Right lobe of liver (tissue), 6 donors: ENCODE data around the gene UQCC5. TPM values are rescaled to one million over a fixed set of nuclear protein-coding genes. Genes with fewer than 3 reads are reported as not detected.

ENCODE experiments used
- ATAC-seq, 4 donors: fragments of 200-7000 bp; cut with Tn5 transposase; one replicate each; pipeline ENCODE4 v1.9.1; 2020; ENCODE audit warnings: mild to moderate bottlenecking in 4 of 4, moderate library complexity in 4 of 4
- DNase-seq, 3 donors: peaks; one replicate each; pipeline ENCODE4 v3.0.0-alpha.2; 2020
- H3K27ac ChIP-seq, 3 donors: fragments of 200-600 bp; one replicate each; pipeline ENCODE4 v1.8.0; 2022
- H3K27me3 ChIP-seq, 2 donors: fragments of 200-600 bp; one replicate each; pipeline ENCODE4 v1.8.0; 2022
- H3K36me3 ChIP-seq, 4 donors: fragments of 200-600 bp; sonication (generic) in 1 of 4; one replicate each; pipeline versions ENCODE4 v1.5.1 to v1.8.0; 2017 to 2022; ENCODE audit warnings: control low read depth in 1 of 4
- H3K4me1 ChIP-seq, 4 donors: fragments of 200-600 bp; sonication (generic) in 1 of 4; one replicate each; pipeline versions ENCODE4 v1.5.1 to v1.8.0; 2017 to 2022; ENCODE audit warnings: control low read depth in 1 of 4
- H3K4me3 ChIP-seq, 3 donors: fragments of 200-600 bp; one replicate each; pipeline ENCODE4 v1.8.0; 2022
- H3K9me3 ChIP-seq, 4 donors: fragments of 200-600 bp; sonication (generic) in 1 of 4; one replicate each; pipeline versions ENCODE4 v1.5.1 to v1.8.0; 2017 to 2022; ENCODE audit warnings: control low read depth in 1 of 4
- POLR2A ChIP-seq: fragments of 450-650 bp; IDR thresholded peaks from one replicate; pipeline ENCODE4 v1.6.1; 2017; ENCODE audit warnings: antibody characterized with exemption, mild to moderate bottlenecking
- WGBS: methylation state at CpG from one replicate; pipeline ENCODE4 v1.1.6; 2018; ENCODE audit warnings: low coverage, low lambda C conversion rate; ENCODE audit not compliant: insufficient coverage; ENCODE audit errors: missing lambda C conversion rate; 5-methylcytosine and 5-hydroxymethylcytosine counted together
- intact Hi-C, 2 donors: fragments of 100-400 bp; cut with DNase I; formaldehyde crosslinking; loops; one replicate each; pipeline versions ENCODE4 v1.11.2 to v1.14.1; 2022
- total RNA-seq, 6 experiments: library from RNA; depleted of rRNA in 2 of 6; stranded (reverse); fragments of >200 nt in 2 of 6; fragmentation: NEBNext Ultra II Directional in 3 of 6; extraction: Animal tissue kit (Norgen Biotek cat#: 25700) in 3 of 6; gene quantifications; one replicate each; pipeline versions ENCODE4 v1.1.0 to v1.2.4, GENCODE V29; 2016 to 2023
- TF ChIP-seq, protein P1 (sequence below), 4 donors: fragments of 200-600 bp in 3 of 4; fragments of 450-650 bp in 1 of 4; IDR thresholded peaks; one replicate each; pipeline versions ENCODE4 v1.5.1 to v1.8.0; 2016 to 2022; ENCODE audit warnings: antibody characterized with exemption in 4 of 4, mild to moderate bottlenecking in 2 of 4
- donor health status: DM: no; HTN: yes; CAD: no.
- donor health status: DM: no; HTN: no; CAD: no.
- donor health status: DM: no; HTN: no; CAD: no.
- donor health status: DM: no; HTN: yes; CAD: no.
- donor health status: DM: no; HTN: yes; CAD: no.

The UQCC5 gene
- total RNA-seq, 6 experiments from 2014 or later = 0.81 to 8.3 (median 4.3) TPM

DNA sequence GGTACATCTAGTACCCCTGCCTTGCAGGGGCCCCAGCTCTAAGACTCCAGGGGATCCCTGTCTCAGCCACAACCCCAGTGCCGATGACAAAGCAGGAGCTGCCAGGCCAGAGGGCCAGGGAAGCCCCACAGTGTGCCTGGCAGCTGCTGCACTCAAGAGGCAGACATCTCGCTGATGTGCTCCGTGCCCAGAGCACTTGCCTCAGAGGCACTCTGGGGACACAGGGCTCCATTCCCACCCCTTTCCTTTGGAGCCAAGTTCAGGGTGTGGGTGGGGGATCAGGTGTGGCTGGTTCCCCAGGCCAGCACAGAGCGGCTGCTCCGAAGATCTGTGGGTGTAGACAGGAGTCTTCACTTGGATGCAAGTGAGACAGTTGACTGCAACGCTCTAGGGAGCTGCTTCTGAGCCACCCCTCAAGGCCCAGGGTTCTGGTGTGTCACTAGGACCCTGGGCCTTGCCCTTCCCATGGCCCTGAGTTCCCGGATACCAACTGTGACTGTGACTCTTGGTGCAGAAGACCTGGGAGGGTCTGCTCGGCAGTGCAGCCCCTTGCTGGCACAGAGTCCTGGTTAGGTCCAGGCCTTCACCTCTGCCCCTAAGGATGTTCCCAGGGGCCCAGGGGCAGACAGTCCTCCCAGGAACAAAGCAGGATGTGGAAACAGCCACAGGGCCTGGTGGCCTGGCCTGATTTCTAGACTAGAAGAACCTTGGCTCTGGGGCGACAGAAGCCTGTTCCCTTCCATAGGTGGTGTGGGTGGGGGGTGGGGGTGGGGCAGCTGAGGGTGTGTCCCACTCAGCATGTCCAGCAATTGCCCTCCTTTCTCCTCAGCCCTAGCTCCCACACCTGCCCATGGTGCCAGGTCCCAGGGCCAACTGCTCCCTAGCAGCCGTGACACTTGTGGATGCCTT, 5.2 kb upstream of the UQCC5 start:
- intact Hi-C loops = no loop called here
- no peaks in the 10 kb centered on the region for H3K36me3 ChIP-seq
- no peak overlapping the region for H3K4me3 ChIP-seq
- no peak overlapping the region for H3K27ac ChIP-seq
- TF ChIP-seq POLR2A = no peak
- TF ChIP-seq, protein P1, sequence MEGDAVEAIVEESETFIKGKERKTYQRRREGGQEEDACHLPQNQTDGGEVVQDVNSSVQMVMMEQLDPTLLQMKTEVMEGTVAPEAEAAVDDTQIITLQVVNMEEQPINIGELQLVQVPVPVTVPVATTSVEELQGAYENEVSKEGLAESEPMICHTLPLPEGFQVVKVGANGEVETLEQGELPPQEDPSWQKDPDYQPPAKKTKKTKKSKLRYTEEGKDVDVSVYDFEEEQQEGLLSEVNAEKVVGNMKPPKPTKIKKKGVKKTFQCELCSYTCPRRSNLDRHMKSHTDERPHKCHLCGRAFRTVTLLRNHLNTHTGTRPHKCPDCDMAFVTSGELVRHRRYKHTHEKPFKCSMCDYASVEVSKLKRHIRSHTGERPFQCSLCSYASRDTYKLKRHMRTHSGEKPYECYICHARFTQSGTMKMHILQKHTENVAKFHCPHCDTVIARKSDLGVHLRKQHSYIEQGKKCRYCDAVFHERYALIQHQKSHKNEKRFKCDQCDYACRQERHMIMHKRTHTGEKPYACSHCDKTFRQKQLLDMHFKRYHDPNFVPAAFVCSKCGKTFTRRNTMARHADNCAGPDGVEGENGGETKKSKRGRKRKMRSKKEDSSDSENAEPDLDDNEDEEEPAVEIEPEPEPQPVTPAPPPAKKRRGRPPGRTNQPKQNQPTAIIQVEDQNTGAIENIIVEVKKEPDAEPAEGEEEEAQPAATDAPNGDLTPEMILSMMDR (IDR thresholded peaks at IDR 0.05) = no peak
- H3K4me1 ChIP-seq = peaks cover 0 to 4% (median 0%) of the 10 kb centered on the region in 4 donors
- ATAC-seq = no peak
- H3K9me3 ChIP-seq = no peaks in the 10 kb centered on the region
- 73% methylated on average over 2 of the region's 10 CpGs for WGBS
- H3K27me3 ChIP-seq = no peaks in the 10 kb centered on the region
- peak in 2 of 3 donors; percentile 18 to 39 for DNase-seq

DNA sequence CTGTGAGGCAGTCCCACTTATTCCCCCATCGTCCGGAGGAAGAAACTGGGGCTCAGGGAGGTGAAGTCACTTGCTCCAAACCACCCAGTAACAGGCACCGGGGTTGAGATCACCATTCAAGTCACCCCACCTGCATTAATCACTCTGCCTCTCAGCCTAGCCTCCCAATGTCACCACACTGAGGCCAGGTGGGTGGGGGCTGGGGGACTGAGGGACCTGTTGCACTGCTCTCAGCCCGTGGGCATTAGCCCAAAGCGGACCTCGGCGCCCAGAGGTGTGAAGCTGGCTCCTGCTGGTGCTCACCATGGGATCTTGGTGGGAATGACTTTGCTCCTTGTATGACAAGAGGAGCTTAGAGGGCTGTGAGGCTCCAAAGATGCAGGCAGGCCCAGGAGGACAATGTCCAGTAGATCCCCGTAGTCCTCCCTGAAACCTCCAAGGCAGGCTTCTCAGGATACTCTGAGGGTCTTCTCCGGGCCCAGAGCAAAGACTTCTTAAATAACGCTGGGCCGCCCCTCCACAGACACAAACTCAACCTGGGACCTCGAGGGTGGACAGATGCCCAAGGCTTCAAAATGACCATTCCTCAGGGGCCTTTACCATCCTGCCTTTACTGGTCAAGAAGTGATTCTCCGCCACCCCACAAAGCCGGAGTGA, 4.4 kb upstream of the UQCC5 start:
- DNase-seq (peak in 2 of 3 donors; percentile 23 to 38), ATAC-seq (no peak)
- Histone ChIP-seq H3K4me3 (no peak overlapping the region), H3K9me3 (no peaks in the 10 kb centered on the region), H3K27ac (no peak overlapping the region), H3K36me3 (no peaks in the 10 kb centered on the region), H3K4me1 (peaks cover 0 to 4% (median 0%) of the 10 kb centered on the region in 4 donors), H3K27me3 (no peaks in the 10 kb centered on the region)
- TF ChIP-seq POLR2A = no peak
- TF ChIP-seq, protein P1 (IDR thresholded peaks at IDR 0.05) = no peak
- 77% methylated on average over 7 of the region's 14 CpGs for WGBS
- intact Hi-C loops = no loop called here

GRCh38 chr3:52532517-52532837, 3.9 kb upstream of the UQCC5 start:
- 27% methylated on average over 3 of the region's 5 CpGs for WGBS
- TF ChIP-seq, protein P1 (IDR thresholded peaks at IDR 0.05) = no peak
- TF ChIP-seq POLR2A = no peak
- H3K36me3 ChIP-seq = no peaks in the 10 kb centered on the region
- peak overlapping the region; percentile 31 to 46 (median 35) for H3K4me3 ChIP-seq
- no peaks in the 10 kb centered on the region for H3K9me3 ChIP-seq
- ATAC-seq (no peak), DNase-seq (peak in 2 of 3 donors; percentile 36 to 44)
- peaks cover 0 to 4% (median 0%) of the 10 kb centered on the region in 4 donors for H3K4me1 ChIP-seq
- intact Hi-C loops = no loop called here
- no peak overlapping the region for H3K27ac ChIP-seq
- H3K27me3 ChIP-seq = no peaks in the 10 kb centered on the region

DNA sequence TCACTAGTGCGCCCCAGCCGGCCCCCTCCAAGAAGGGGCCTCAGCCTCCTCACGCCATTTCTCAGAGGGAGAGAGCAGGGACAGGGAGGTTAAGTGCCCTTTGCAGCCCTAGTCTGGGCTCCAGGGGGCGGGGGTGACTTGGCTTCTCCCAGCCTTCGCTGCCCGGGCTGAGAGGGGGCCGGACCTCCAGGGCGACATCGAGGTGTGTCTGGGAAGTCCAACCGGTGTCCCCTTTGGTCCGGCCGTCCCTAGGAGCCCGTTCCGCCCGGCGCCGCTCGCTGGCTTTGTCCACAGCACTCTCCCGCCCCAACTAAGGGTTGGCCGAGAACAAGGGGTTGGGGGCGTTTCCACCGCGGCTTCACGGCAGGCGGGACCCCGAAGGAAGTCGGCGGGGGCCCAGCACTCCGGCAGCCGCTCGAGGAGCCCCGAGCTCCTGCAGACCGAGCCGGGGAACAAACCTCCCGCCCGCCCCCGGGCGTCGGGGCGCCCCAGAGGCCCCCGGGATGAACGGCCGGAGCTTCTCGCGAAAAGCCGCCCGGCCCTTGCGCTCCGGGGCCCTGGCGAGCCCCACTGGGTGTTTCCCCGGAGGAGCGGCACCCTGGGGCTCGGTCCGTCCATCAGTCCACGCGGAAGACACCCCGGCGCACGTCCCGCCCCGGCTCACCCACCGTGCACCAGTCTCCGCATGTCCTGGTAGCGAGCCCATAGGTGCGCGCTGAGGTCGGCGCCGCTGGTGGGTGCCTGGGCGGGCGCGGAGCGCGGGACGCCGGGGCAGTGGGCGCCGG, 3.4 kb upstream of the UQCC5 start:
- ATAC-seq (no peak), DNase-seq (peak; percentile 33 to 56 (median 49))
- Histone ChIP-seq H3K27me3 (no peaks in the 10 kb centered on the region), H3K4me3 (peak overlapping the region; percentile 31 to 46 (median 35)), H3K27ac (no peak overlapping the region), H3K9me3 (no peaks in the 10 kb centered on the region), H3K4me1 (peaks cover 0 to 9% (median 0%) of the 10 kb centered on the region in 4 donors), H3K36me3 (no peaks in the 10 kb centered on the region)
- intact Hi-C loops = no loop called here
- TF ChIP-seq POLR2A = no peak
- TF ChIP-seq, protein P1 (IDR thresholded peaks at IDR 0.05) = no peak
- WGBS = 10% methylated on average over 19 of the region's 78 CpGs
